Lower lobe of right lung (tissue), 2 donors: ENCODE measurements around the gene JAML. TPM values are rescaled to one million over a fixed set of nuclear protein-coding genes. Genes with fewer than 3 reads are reported as not detected.

Experiments
- ATAC-seq, 2 donors: fragments of 200-7000 bp; cut with Tn5 transposase; one replicate each; pipeline ENCODE4 v1.9.1; 2020 to 2022; ENCODE audit warnings: mild to moderate bottlenecking in 2 of 2, moderate library complexity in 2 of 2
- DNase-seq: peaks from one replicate; pipeline ENCODE4 v3.0.0-alpha.2; 2020
- H3K27ac ChIP-seq: fragments of 200-600 bp; one replicate; pipeline ENCODE4 v1.8.0; 2022
- H3K27me3 ChIP-seq: fragments of 200-600 bp; one replicate; pipeline ENCODE4 v1.8.0; 2022; ENCODE audit warnings: low read depth
- H3K36me3 ChIP-seq: fragments of 200-600 bp; one replicate; pipeline ENCODE4 v1.8.0; 2022; ENCODE audit warnings: mild to moderate bottlenecking
- H3K4me1 ChIP-seq: fragments of 200-600 bp; one replicate; pipeline ENCODE4 v1.8.0; 2022
- H3K4me3 ChIP-seq: fragments of 200-600 bp; one replicate; pipeline ENCODE4 v1.8.0; 2022; ENCODE audit warnings: mild to moderate bottlenecking
- H3K9me3 ChIP-seq: fragments of 200-600 bp; one replicate; pipeline ENCODE4 v1.8.0; 2022
- intact Hi-C: fragments of 100-400 bp; cut with DNase I; formaldehyde crosslinking; loops from one replicate; pipeline ENCODE4 v1.11.0; 2022
- total RNA-seq: library from RNA; stranded (reverse); fragmentation: NEBNext Ultra II Directional; extraction: Animal tissue kit (Norgen Biotek cat#: 25700); gene quantifications from one replicate; pipeline ENCODE4 v1.2.1, GENCODE V29; 2021
- TF ChIP-seq, protein P1 (sequence below): fragments of 200-600 bp; IDR thresholded peaks from one replicate; pipeline ENCODE4 v1.8.0; 2022; ENCODE audit warnings: antibody characterized with exemption, mild to moderate bottlenecking
- donor health status: DM: no; HTN: yes; CAD: no; lungs with severe emphysema.

JAML gene
- total RNA-seq, 1 donor from 2014 or later = 163 TPM

DNA sequence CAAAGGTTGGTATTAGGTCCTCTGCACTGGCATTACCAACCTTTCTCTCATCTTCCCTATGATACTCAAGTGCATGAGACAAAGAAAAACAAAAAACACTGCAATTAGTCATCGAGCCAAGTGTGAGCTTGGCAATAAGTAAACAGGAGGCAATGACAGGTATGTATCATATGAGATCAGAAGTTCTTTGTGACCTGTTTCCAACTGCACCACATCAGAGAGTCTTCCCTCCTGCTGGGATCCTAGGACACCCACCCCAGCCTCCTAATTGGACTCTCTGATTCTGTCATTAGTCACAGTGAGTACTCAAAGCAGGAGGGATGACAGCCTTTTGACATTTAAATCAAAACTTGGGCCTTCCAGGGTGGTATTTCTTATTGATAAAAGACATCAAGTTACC is 7.8 kb upstream of the JAML start:
- Histone ChIP-seq H3K4me1 (peaks cover 37% of the 10 kb centered on the region), H3K27me3 (no peaks in the 10 kb centered on the region), H3K27ac (no peak overlapping the region), H3K36me3 (peaks cover 11% of the 10 kb centered on the region), H3K9me3 (no peaks in the 10 kb centered on the region), H3K4me3 (no peak overlapping the region)
- ATAC-seq = no peak
- TF ChIP-seq, protein P1, sequence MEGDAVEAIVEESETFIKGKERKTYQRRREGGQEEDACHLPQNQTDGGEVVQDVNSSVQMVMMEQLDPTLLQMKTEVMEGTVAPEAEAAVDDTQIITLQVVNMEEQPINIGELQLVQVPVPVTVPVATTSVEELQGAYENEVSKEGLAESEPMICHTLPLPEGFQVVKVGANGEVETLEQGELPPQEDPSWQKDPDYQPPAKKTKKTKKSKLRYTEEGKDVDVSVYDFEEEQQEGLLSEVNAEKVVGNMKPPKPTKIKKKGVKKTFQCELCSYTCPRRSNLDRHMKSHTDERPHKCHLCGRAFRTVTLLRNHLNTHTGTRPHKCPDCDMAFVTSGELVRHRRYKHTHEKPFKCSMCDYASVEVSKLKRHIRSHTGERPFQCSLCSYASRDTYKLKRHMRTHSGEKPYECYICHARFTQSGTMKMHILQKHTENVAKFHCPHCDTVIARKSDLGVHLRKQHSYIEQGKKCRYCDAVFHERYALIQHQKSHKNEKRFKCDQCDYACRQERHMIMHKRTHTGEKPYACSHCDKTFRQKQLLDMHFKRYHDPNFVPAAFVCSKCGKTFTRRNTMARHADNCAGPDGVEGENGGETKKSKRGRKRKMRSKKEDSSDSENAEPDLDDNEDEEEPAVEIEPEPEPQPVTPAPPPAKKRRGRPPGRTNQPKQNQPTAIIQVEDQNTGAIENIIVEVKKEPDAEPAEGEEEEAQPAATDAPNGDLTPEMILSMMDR = no peak
- intact Hi-C loops = no loop called here
- no peak for DNase-seq

DNA sequence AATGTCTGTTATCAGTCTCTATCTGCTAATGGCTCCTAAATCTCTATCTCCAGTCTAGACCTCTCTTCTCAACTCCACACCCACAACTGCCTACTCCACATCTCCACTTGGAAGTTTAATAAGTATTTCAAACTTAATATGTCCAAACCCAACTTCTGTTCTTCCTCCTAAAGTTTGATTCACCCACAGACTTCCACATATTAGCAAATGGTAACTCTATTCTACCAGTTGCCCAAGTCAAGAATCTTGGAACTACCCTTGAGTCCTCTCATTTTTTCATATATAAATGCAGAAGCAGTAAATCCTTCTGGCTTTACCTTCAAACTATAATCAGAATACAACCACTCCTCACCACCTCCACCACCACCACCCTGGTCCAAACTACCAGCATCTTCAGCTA is 6.7 kb upstream of the JAML start:
- intact Hi-C loops = no loop called here
- DNase-seq = no peak
- TF ChIP-seq, protein P1 = no peak
- Histone ChIP-seq H3K27me3 (no peaks in the 10 kb centered on the region), H3K27ac (no peak overlapping the region), H3K9me3 (no peaks in the 10 kb centered on the region), H3K4me1 (peaks cover 40% of the 10 kb centered on the region), H3K4me3 (no peak overlapping the region), H3K36me3 (peaks cover 11% of the 10 kb centered on the region)
- no peak for ATAC-seq

DNA sequence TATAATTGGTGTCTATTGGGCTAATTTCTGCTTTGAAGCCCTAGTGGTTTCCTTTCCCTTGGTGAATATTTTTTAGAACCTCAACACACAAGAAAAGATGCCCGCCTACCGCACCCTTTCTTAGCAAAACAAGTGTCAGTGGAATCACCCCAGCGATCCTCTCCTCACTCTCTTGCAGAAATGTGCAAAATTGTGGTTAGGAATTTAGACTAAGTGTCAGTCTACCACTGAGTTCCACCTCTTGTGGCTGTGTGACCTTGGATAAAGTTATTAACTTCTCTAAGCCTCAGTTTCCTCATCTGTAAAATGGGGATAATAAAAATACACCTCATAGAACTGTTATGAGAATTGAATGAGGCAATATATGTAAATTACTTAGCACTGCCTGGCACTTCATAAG is 5.3 kb upstream of the JAML start:
- Histone ChIP-seq H3K4me1 (peaks cover 53% of the 10 kb centered on the region), H3K36me3 (peaks cover 11% of the 10 kb centered on the region), H3K27ac (peak overlapping the region; percentile 63), H3K4me3 (no peak overlapping the region), H3K9me3 (no peaks in the 10 kb centered on the region), H3K27me3 (no peaks in the 10 kb centered on the region)
- DNase-seq = no peak
- TF ChIP-seq, protein P1 = no peak
- intact Hi-C loops = no loop called here
- ATAC-seq = no peak

DNA sequence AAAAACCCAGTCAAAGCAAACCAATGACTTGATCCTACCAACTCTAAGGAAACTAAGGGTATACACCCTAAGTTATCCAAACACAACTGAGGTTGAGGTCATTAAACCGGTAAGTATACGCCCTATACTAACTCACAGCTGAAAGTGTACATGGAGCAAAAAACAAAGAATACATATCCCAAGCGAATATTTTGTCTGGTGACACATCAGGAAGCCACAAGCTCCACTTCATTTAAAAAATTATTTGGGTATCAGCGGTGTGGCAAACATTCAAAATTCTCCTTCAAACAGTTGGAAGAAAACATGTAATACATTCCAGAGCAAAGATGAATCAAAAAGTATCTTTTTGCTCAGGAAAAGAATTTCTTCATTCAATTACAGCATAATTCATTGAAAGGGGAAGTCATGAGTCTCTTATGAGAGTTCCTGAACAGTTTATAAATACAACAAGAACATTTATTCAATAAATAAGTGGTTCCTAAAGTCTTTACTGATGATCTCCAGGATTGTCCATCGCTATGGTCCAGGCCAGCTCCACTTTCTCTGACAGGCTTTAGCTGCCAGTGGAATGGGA is 4.5 kb upstream of the JAML start:
- intact Hi-C loops = no loop called here
- TF ChIP-seq, protein P1 = no peak
- H3K4me1 ChIP-seq = peaks cover 53% of the 10 kb centered on the region
- peak in 1 of 2 donors; percentile 9 for ATAC-seq
- no peaks in the 10 kb centered on the region for H3K9me3 ChIP-seq
- no peak for DNase-seq
- peaks cover 11% of the 10 kb centered on the region for H3K36me3 ChIP-seq
- H3K27me3 ChIP-seq = no peaks in the 10 kb centered on the region
- H3K4me3 ChIP-seq = no peak overlapping the region
- H3K27ac ChIP-seq = peak overlapping the region; percentile 63

DNA sequence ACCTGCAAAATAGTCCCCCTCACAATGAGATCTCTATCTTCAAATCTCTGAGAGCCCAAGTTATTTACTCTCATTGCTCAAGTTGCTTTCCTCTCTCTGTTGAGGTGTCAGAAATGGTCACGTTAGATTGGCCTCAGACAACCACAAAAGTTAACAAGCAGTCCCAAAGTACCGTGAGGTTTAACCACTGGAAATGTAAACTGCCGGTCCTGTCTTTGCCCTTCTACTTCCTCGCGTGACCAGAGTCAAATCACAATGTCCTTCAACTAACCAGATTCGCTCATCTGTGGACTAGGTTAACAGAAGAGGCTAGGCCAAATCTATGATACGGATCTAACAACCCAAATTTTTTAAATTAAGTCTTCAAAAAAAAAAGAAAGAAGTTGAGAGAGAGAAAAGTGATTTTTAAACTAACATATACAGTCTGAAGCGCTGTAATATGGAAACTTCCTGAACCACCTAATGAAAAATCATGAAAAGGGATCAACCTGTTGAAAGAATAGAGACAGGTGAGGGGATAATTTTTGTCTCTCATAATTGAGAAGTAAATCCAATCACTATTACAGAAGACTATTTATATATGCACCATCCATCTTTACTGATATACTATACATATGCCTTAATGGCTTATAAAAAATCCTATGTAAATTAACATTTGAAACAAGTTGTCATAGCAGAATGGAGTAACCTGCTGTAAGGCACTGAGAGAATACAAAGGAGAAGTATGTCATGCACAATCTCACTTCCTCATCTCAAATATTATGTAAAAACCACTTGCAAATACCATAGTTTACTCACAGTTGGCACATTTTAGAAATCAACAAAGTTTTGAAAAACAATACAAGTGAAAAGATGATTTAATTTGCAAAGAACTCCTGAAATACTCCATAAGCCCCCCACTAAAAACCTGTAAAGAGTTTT is 3.3 kb upstream of the JAML start:
- Histone ChIP-seq H3K9me3 (no peaks in the 10 kb centered on the region), H3K36me3 (peaks cover 9% of the 10 kb centered on the region), H3K4me1 (peaks cover 53% of the 10 kb centered on the region), H3K27ac (peak overlapping the region; percentile 63), H3K4me3 (no peak overlapping the region), H3K27me3 (no peaks in the 10 kb centered on the region)
- TF ChIP-seq, protein P1 = no peak
- intact Hi-C loops = no loop called here
- DNase-seq = no peak
- ATAC-seq = peak; percentile 48 to 50
